HUES48 (cell line): ENCODE measurements around the gene TCAF1.
A peak's percentile ranks its signal among the peaks of the same experiment; 100 is the strongest.
"Not testable (repeated sequence)": the region's sequence is repeated elsewhere in the genome, so short reads cannot be mapped to it uniquely, and the experiment has no call there.

ENCODE experiments used
- H3K27ac ChIP-seq: one replicate; pipeline ENCODE4 v1.7.0; 2013; ENCODE audit warnings: low read depth, low read length, inconsistent platforms
- H3K27me3 ChIP-seq: 2 replicates; pipeline ENCODE4 v1.6.1; 2013; ENCODE audit warnings: mild to moderate bottlenecking, low read length; ENCODE audit not compliant: control insufficient read depth, insufficient read depth
- H3K36me3 ChIP-seq: 2 replicates; pipeline ENCODE4 v1.6.1; 2013; ENCODE audit warnings: low read length; ENCODE audit not compliant: control insufficient read depth, insufficient read depth
- H3K4me1 ChIP-seq: 2 replicates; pipeline ENCODE4 v1.6.1; 2013; ENCODE audit warnings: mild to moderate bottlenecking, low read length; ENCODE audit not compliant: control insufficient read depth, insufficient read depth
- H3K4me3 ChIP-seq: 2 replicates; pipeline ENCODE4 v1.5.1; 2013; ENCODE audit warnings: mild to moderate bottlenecking, low read depth, low read length
- H3K9ac ChIP-seq: 2 replicates; pipeline ENCODE4 v1.6.1; 2013; ENCODE audit warnings: mild to moderate bottlenecking, low read depth, low read length, moderate library complexity
- H3K9me3 ChIP-seq: 2 replicates; pipeline ENCODE4 v1.6.1; 2013; ENCODE audit warnings: low read length; ENCODE audit not compliant: control insufficient read depth, insufficient read depth

TCAF1 gene

GRCh38 chr7:143850682-143851081, 51.3 kb downstream of the TCAF1 start:
- no peaks in the 10 kb centered on the region for H3K4me1 ChIP-seq
- H3K4me3 ChIP-seq, result no peak overlapping the region
- no peaks in the 10 kb centered on the region for H3K9me3 ChIP-seq
- H3K36me3 ChIP-seq, result no peaks in the 10 kb centered on the region
- no peaks in the 10 kb centered on the region for H3K27me3 ChIP-seq
- H3K9ac ChIP-seq, result no peak overlapping the region
- H3K27ac ChIP-seq, result no peak overlapping the region

GRCh38 chr7:143849785-143850479, 52.0 kb downstream of the TCAF1 start:
- Histone ChIP-seq H3K4me1 (no peaks in the 10 kb centered on the region), H3K36me3 (no peaks in the 10 kb centered on the region), H3K9ac (no peak overlapping the region), H3K27ac (no peak overlapping the region), H3K27me3 (no peaks in the 10 kb centered on the region), H3K9me3 (no peaks in the 10 kb centered on the region), H3K4me3 (no peak overlapping the region)

GRCh38 chr7:143848192-143848591, 53.8 kb downstream of the TCAF1 start:
- no peak overlapping the region for H3K4me3 ChIP-seq
- H3K27me3 ChIP-seq, result no peaks in the 10 kb centered on the region
- no peaks in the 10 kb centered on the region for H3K36me3 ChIP-seq
- no peak overlapping the region for H3K27ac ChIP-seq
- H3K9ac ChIP-seq, result no peak overlapping the region
- H3K4me1 ChIP-seq, result no peaks in the 10 kb centered on the region
- no peaks in the 10 kb centered on the region for H3K9me3 ChIP-seq

- Histone ChIP-seq H3K27me3 (no peaks in the 10 kb centered on the region), H3K9ac (no peak overlapping the region), H3K27ac (no peak overlapping the region), H3K4me1 (no peaks in the 10 kb centered on the region), H3K36me3 (no peaks in the 10 kb centered on the region), H3K9me3 (no peaks in the 10 kb centered on the region), H3K4me3 (no peak overlapping the region)
Measured at GRCh38 chr7:143846692-143847091, 55.3 kb downstream of the TCAF1 start.

- H3K4me3 ChIP-seq, H3K36me3 ChIP-seq, H3K27me3 ChIP-seq, H3K27ac ChIP-seq, H3K9ac ChIP-seq, H3K9me3 ChIP-seq, H3K4me1 ChIP-seq: not testable (repeated sequence)
Measured at GRCh38 chr7:143841696-143842095, 60.3 kb downstream of the TCAF1 start.

- not testable (repeated sequence) for H3K4me3 ChIP-seq, H3K27ac ChIP-seq, H3K4me1 ChIP-seq, H3K9ac ChIP-seq, H3K36me3 ChIP-seq, H3K27me3 ChIP-seq, H3K9me3 ChIP-seq
Measured at GRCh38 chr7:143840062-143840461, 61.9 kb downstream of the TCAF1 start.

- not testable (repeated sequence) for H3K27ac ChIP-seq, H3K9me3 ChIP-seq, H3K9ac ChIP-seq, H3K36me3 ChIP-seq, H3K4me3 ChIP-seq, H3K27me3 ChIP-seq, H3K4me1 ChIP-seq
Measured at GRCh38 chr7:143837223-143837622, 64.8 kb downstream of the TCAF1 start.

- H3K9me3 ChIP-seq, H3K36me3 ChIP-seq, H3K27me3 ChIP-seq, H3K27ac ChIP-seq, H3K4me1 ChIP-seq, H3K9ac ChIP-seq: not testable (repeated sequence)
- peak overlapping the region; percentile 52; the same call in 1 of the 2 replicates for H3K4me3 ChIP-seq
Measured at GRCh38 chr7:143836622-143837021, 65.4 kb downstream of the TCAF1 start.

GRCh38 chr7:143836088-143836487, 65.9 kb downstream of the TCAF1 start:
- H3K4me1 ChIP-seq, H3K27ac ChIP-seq, H3K9me3 ChIP-seq, H3K4me3 ChIP-seq, H3K9ac ChIP-seq, H3K36me3 ChIP-seq, H3K27me3 ChIP-seq: not testable (repeated sequence)

- H3K27ac ChIP-seq, H3K4me3 ChIP-seq, H3K9ac ChIP-seq, H3K4me1 ChIP-seq, H3K27me3 ChIP-seq, H3K36me3 ChIP-seq, H3K9me3 ChIP-seq: not testable (repeated sequence)
Measured at GRCh38 chr7:143826578-143826977, 75.4 kb downstream of the TCAF1 start.

- H3K36me3 ChIP-seq, H3K4me3 ChIP-seq, H3K4me1 ChIP-seq, H3K9me3 ChIP-seq, H3K9ac ChIP-seq, H3K27ac ChIP-seq, H3K27me3 ChIP-seq: not testable (repeated sequence)
Measured at GRCh38 chr7:143824295-143825135, 77.5 kb downstream of the TCAF1 start.
